Activated T-helper 2 cell treated with anti-CD3 and anti-CD28 coated beads, Interferon-gamma antibody, Interleukin-2, Interleukin-4, amounts not matched to agents 10 μg/mL and 5 μg/mL and 100 μg/mL, durations not matched to agents 14 hours and 24 hours and 36 hours (primary cell): ENCODE data around the gene PLEKHG4B. TPM values are rescaled to one million over a fixed set of nuclear protein-coding genes. Genes with fewer than 3 reads are reported as not detected.
"Not testable (repeated sequence)": the region's sequence is repeated elsewhere in the genome, so short reads cannot be mapped to it uniquely, and the experiment has no call there.

Source experiments
- DNase-seq: peaks from one replicate; pipeline ENCODE4 v3.0.0; 2021; ENCODE audit warnings: low spot score
- H3K27ac Mint-ChIP-seq: one replicate; pipeline ENCODE4 v1.8.0; 2021; ENCODE audit warnings: mixed read lengths
- H3K27me3 Mint-ChIP-seq: one replicate; pipeline ENCODE4 v1.8.0; 2021; ENCODE audit warnings: low read depth, mixed read lengths
- H3K36me3 Mint-ChIP-seq: one replicate; pipeline ENCODE4 v1.8.0; 2021; ENCODE audit warnings: low read depth, mixed read lengths
- H3K4me1 Mint-ChIP-seq: one replicate; pipeline ENCODE4 v1.8.0; 2021; ENCODE audit warnings: low read depth, mixed read lengths
- H3K4me3 Mint-ChIP-seq: one replicate; pipeline ENCODE4 v1.8.0; 2021; ENCODE audit warnings: low read depth, mild to moderate bottlenecking, moderate library complexity, mixed read lengths
- H3K9me3 Mint-ChIP-seq: one replicate; pipeline ENCODE4 v1.8.0; 2021; ENCODE audit warnings: mixed read lengths
- intact Hi-C: fragments of 100-400 bp; cut with micrococcal nuclease; formaldehyde crosslinking; loops from one replicate; pipeline ENCODE4 v1.15.1; 2023
- total RNA-seq: library from RNA; stranded (reverse); gene quantifications from 2 replicates; pipeline ENCODE4 v1.2.3, GENCODE V29; 2022

PLEKHG4B gene
- total RNA-seq, 1 donor from 2014 or later = not detected

DNA sequence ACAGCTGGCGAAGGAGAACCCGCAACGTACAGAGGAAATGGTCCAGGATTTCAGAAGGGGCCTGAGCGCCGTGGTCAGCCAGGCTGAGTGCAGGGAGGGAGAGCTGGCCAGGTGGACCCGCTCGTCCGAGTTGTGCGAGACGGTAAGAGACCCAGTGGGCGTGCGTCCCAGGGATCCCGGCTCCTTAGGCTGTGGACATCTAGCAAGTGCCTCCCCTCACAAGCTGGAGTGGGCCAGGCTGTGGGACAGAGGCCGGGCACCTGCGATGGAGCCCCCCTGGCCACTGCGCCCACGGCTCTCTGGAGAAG, 69.8 kb downstream of the PLEKHG4B start:
- H3K36me3 Mint-ChIP-seq = no peaks in the 10 kb centered on the region
- H3K27me3 Mint-ChIP-seq = peaks cover 3% of the 10 kb centered on the region
- intact Hi-C loops = no loop called here

DNA sequence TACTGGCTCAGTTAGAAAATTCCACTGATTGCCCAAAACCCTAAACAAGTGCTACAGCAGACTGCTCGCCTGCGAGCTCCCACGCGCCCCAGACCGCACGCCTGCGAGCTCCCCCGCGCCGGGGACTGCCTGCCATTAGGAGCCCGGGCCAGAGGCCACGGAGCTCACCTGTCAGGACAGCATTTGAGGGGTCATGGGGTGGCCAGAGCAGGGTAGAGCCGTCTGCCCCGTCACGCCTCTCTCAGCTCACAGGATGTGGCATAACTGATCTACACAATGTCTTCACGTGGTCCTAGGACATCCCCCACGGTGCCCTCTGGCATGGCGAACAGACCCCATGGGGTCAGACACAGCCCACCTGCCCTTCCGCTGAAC, 70.2 kb downstream of the PLEKHG4B start:
- no peaks in the 10 kb centered on the region for H3K4me1 Mint-ChIP-seq
- no peak overlapping the region for H3K27ac Mint-ChIP-seq
- H3K9me3 Mint-ChIP-seq = no peaks in the 10 kb centered on the region
- H3K4me3 Mint-ChIP-seq = no peak overlapping the region
- DNase-seq = no peak
- no peaks in the 10 kb centered on the region for H3K36me3 Mint-ChIP-seq
- intact Hi-C loops = no loop called here
- H3K27me3 Mint-ChIP-seq = peaks cover 3% of the 10 kb centered on the region

More for the DNA sequence above, 69.8 kb downstream of the PLEKHG4B start:
- Mint-ChIP-seq H3K27ac (no peak overlapping the region), H3K4me1 (no peaks in the 10 kb centered on the region), H3K9me3 (no peaks in the 10 kb centered on the region), H3K4me3 (no peak overlapping the region)
- DNase-seq = no peak

DNA sequence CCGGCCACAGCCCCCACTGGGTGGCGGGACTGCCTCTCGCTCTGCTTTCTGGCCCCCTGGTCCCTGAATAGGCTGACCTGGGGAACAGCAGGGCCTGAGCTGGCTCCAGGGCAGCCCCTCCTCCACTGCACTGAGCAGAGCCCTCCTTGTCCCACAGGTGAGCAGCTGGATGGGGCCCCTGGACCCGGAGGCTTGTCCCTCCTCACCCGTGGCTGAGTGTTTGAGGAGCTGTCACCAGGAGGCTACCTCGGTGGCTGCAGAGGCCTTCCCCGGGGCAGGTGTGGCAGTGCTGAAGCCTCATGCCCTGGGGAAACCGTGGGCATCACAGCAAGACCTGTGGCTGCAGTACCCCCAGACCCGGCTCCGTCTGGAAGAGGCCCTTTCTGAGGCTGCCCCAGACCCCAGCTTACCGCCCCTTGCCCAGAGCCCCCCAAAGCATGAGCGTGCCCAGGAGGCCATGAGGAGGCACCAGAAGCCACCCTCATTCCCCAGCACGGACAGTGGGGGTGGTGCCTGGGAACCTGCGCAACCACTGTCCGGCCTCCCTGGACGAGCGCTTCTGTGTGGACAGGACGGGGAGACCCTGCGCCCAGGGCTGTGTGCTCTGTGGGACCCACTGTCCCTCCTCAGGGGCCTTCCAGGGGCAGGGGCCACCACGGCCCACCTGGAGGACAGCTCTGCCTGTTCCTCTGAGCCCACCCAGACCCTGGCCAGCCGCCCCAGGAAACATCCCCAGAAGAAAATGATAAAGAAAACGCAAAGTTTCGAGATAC, 70.8 kb downstream of the PLEKHG4B start:
- intact Hi-C loops = no loop called here
- H3K4me3 Mint-ChIP-seq = no peak overlapping the region
- no peaks in the 10 kb centered on the region for H3K4me1 Mint-ChIP-seq
- H3K27me3 Mint-ChIP-seq = peaks cover 3% of the 10 kb centered on the region
- H3K27ac Mint-ChIP-seq = no peak overlapping the region
- H3K9me3 Mint-ChIP-seq = no peaks in the 10 kb centered on the region
- no peak for DNase-seq
- H3K36me3 Mint-ChIP-seq = no peaks in the 10 kb centered on the region

DNA sequence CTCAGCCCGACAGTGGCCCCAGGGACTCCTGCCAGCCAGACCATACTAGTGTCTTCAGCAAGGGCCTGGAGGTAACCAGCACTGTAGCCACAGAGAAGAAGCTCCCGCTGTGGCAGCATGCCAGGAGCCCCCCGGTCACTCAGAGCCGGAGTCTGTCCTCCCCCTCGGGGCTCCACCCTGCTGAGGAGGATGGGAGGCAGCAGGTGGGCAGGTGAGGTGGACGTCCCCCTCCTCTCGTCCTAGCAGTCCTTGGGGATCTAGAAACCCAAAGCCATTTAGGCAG, 71.3 kb downstream of the PLEKHG4B start:
- no peak for DNase-seq
- intact Hi-C loops = no loop called here
- no peaks in the 10 kb centered on the region for H3K9me3 Mint-ChIP-seq
- peaks cover 3% of the 10 kb centered on the region for H3K27me3 Mint-ChIP-seq
- H3K27ac Mint-ChIP-seq = no peak overlapping the region
- no peak overlapping the region for H3K4me3 Mint-ChIP-seq
- no peaks in the 10 kb centered on the region for H3K36me3 Mint-ChIP-seq
- H3K4me1 Mint-ChIP-seq = no peaks in the 10 kb centered on the region

DNA sequence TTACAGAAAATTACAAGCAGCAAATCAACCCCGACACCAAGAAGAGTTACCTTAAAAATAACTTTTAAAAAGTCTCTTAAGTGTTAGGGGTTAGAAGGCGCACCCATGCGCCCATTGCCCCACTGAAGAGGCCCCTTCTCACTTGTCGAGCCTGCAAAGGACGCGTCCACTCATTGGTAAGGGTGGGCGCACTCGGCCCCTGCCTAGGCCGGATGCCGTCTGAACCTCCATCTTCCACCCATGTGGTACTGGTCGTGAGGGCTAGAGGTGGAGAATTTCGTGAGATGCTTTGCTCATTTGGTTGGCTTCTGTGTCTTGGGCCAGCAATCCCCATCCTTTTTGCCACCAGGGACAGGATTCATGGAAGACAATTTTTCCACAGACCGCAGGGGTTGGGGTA, 71.9 kb downstream of the PLEKHG4B start:
- no peaks in the 10 kb centered on the region for H3K9me3 Mint-ChIP-seq
- peaks cover 3% of the 10 kb centered on the region for H3K27me3 Mint-ChIP-seq
- intact Hi-C loops = no loop called here
- no peak overlapping the region for H3K27ac Mint-ChIP-seq
- no peaks in the 10 kb centered on the region for H3K4me1 Mint-ChIP-seq
- no peaks in the 10 kb centered on the region for H3K36me3 Mint-ChIP-seq
- no peak overlapping the region for H3K4me3 Mint-ChIP-seq
- DNase-seq = no peak

DNA sequence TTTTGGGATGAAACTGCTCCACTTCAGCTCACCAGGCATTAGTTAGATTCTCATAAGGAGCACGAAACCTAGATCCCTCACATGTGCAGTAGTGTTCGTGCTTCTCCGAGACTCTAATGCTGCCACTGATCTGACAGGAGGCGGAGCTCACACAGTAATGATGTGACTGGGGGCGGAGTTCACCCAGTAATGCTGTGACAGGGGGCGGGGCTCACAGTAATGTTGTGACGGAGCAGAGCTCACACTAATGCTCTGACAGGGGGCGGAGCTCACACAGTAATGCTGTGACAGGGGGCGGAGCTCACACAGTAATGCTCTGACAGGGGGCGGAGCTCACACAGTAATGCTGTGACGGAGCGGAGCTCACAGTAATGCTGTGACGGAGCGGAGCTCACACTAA, 72.3 kb downstream of the PLEKHG4B start:
- no peak overlapping the region for H3K4me3 Mint-ChIP-seq
- no peaks in the 10 kb centered on the region for H3K9me3 Mint-ChIP-seq
- no peak for DNase-seq
- peaks cover 3% of the 10 kb centered on the region for H3K27me3 Mint-ChIP-seq
- H3K36me3 Mint-ChIP-seq = no peaks in the 10 kb centered on the region
- intact Hi-C loops = no loop called here
- no peak overlapping the region for H3K27ac Mint-ChIP-seq
- H3K4me1 Mint-ChIP-seq = no peaks in the 10 kb centered on the region

DNA sequence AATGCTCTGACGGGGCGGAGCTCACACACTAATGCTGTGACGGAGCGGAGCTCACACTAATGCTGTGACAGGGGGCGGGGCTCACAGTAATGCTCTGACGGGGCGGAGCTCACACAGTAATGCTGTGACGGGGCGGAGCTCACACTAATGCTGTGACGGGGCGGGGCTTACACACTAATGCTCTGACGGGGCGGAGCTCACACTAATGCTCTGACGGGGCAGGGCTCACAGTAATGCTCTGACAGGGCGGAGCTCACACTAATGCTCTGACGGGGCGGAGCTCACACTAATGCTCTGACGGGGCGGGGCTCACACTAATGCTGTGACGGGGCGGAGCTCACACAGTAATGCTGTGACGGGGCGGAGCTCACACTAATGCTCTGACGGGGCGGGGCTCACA, 72.8 kb downstream of the PLEKHG4B start:
- intact Hi-C loops, H3K4me3 Mint-ChIP-seq, H3K27ac Mint-ChIP-seq, H3K27me3 Mint-ChIP-seq, DNase-seq, H3K4me1 Mint-ChIP-seq, H3K36me3 Mint-ChIP-seq, H3K9me3 Mint-ChIP-seq: not testable (repeated sequence)

DNA sequence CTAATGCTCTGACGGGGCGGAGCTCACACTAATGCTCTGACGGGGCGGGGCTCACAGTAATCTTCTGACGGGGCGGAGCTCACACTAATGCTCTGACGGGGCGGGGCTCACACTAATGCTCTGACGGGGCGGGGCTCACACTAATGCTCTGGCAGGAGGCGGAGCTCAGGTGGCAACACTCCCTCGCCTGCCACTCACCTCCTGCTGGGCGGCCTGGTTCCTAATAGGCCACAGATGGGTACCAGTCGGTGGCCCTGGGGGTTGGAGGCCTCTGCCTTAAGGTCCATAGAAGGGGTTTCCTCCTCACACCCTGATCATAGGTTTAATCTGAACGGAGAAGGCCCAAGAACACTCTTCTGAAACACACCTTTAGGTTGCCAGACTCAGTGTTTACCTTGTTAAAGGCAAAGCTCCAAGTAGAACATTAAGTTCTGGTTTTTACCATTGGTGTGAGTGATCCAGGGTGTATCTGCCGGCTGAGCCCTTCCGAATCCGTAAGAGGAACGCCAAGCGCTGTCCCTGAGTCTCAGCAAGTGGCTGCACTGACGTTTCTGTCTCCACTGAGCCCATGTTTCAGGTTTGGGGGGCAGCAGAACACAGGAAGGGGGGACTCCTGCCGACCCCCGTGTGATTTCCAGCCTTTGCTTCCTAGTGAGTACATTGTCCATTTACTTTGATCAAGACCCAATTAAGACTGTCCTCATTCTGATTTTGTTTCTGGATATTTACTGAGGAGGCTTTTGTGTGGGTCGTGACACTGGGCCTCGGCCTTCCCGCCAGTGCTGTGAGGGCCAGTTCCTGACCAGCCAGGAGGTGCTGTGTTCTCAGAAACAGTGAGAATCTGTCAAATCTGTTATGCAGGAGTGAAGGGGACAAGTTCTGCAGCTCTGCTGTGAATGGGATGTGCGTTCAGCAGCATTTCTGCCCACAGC, 74.7 kb downstream of the PLEKHG4B start:
- DNase-seq = no peak
- no peak overlapping the region for H3K4me3 Mint-ChIP-seq
- intact Hi-C loops = no loop called here
- H3K36me3 Mint-ChIP-seq = no peaks in the 10 kb centered on the region
- H3K4me1 Mint-ChIP-seq = no peaks in the 10 kb centered on the region
- no peaks in the 10 kb centered on the region for H3K27me3 Mint-ChIP-seq
- H3K9me3 Mint-ChIP-seq = no peaks in the 10 kb centered on the region
- H3K27ac Mint-ChIP-seq = no peak overlapping the region

DNA sequence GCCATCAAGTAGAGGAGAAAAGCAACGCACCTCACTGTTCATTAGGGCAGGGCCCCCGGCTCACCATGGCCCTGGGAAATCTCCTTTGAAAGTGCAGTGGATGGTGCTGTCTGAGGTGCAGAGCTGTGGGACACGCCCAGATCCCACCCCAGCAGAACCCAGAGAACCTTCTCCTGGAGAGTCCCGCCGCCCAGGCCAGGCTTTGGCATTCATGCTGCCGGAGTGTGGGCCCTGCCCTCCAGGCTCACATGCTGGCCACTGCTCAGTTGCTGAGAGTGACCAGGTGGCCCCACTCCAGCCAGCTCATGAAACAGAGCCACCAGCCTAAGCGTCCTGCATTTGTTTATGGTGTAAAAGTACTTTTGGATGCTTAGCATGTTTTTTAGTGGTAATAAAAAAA, 75.5 kb downstream of the PLEKHG4B start:
- Mint-ChIP-seq H3K27ac (no peak overlapping the region), H3K36me3 (no peaks in the 10 kb centered on the region), H3K4me3 (no peak overlapping the region), H3K27me3 (no peaks in the 10 kb centered on the region), H3K4me1 (no peaks in the 10 kb centered on the region), H3K9me3 (no peaks in the 10 kb centered on the region)
- DNase-seq = no peak
- intact Hi-C loops = no loop called here

DNA sequence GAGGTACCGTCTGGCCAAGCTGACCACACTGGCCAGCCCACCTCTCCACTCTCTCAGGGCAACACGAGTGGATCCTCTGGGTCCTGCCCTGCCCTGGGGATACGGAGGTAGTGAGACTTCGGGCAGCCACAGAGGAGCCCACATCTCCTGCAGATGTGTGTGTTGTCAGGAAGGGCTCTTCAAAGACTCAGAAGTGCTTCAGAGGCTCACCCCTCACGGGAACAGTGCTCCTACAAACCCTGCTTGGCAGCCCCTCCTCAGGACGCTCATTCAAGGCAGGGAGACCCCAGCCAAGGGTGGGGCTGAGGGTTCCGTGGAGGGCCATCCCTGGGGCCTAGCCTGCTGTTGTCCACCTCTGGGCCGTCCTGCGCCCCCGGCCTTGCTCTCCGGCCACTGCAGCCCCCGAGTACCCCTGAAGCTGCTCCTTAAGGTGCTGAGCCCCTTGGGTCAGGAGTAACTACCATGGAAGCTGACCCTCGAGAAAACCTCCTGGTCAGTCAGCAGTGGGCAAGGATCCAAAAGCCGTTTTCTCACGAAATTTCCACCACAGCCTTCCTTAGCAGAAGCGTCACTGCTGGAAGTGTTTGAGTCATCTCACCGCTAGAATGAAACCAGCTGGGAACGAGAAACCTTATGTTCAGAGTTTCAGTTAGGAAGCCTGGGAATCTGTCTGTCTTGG, 76.2 kb downstream of the PLEKHG4B start:
- H3K4me1 Mint-ChIP-seq = no peaks in the 10 kb centered on the region
- DNase-seq = no peak
- no peaks in the 10 kb centered on the region for H3K36me3 Mint-ChIP-seq
- intact Hi-C loops = no loop called here
- H3K4me3 Mint-ChIP-seq = no peak overlapping the region
- H3K9me3 Mint-ChIP-seq = no peaks in the 10 kb centered on the region
- no peak overlapping the region for H3K27ac Mint-ChIP-seq
- H3K27me3 Mint-ChIP-seq = no peaks in the 10 kb centered on the region

DNA sequence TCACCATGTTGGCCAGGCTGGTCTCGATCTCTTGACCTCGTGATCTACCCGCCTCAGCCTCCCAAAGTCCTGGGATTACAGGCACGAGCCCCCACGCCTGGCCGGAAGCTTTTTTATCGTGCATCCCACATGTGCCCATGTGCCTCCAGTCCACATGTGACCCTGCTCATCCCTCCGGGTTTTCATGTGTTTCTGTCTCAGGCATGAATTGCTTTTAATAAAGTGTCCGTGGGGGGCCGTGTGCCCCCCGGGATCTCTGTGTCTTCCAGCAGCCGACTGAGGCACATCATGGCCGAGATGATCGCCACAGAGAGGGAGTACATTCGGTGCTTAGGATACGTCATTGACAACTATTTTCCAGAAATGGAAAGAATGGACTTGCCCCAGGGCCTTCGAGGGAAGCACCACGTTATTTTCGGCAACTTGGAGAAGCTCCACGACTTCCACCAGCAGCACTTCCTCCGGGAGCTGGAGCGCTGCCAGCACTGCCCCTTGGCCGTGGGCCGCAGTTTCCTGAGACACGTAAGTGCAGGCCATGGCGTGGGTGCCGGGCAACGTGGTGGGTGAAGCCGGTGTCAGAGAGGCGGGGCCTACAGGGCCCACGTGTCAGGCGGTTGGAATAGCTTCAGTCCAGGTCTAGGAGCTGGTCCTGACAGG, 77.2 kb downstream of the PLEKHG4B start:
- no peaks in the 10 kb centered on the region for H3K27me3 Mint-ChIP-seq
- DNase-seq = no peak
- no peak overlapping the region for H3K27ac Mint-ChIP-seq
- no peak overlapping the region for H3K4me3 Mint-ChIP-seq
- H3K36me3 Mint-ChIP-seq = no peaks in the 10 kb centered on the region
- intact Hi-C loops = no loop called here
- no peaks in the 10 kb centered on the region for H3K4me1 Mint-ChIP-seq
- no peaks in the 10 kb centered on the region for H3K9me3 Mint-ChIP-seq

DNA sequence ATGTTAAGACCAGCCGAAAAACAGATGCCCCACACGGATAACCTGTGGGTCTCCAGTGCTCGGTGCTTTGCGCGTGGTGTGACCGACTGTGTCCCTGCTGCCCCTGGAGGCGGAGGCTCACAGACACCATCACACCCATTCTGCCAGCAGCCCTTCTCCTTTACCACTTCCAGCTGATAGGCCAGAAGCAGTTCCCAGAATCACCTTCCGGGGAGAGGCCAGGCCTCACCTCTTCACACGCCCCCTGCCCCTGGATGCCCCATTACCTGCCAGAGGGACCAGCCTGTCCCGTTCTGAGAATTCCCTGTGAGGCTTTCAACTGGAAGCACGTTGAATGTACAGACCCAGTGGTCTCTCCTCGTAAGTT, 77.7 kb downstream of the PLEKHG4B start:
- intact Hi-C loops = no loop called here
- H3K4me1 Mint-ChIP-seq = no peaks in the 10 kb centered on the region
- no peaks in the 10 kb centered on the region for H3K36me3 Mint-ChIP-seq
- H3K27me3 Mint-ChIP-seq = no peaks in the 10 kb centered on the region
- no peak overlapping the region for H3K27ac Mint-ChIP-seq
- H3K9me3 Mint-ChIP-seq = no peaks in the 10 kb centered on the region
- no peak overlapping the region for H3K4me3 Mint-ChIP-seq
- no peak for DNase-seq
